HG02973 (cell line): Measurements from ENCODE around the gene RARA.
"Not testable (repeated sequence)": the region's sequence is repeated elsewhere in the genome, so short reads cannot be mapped to it uniquely, and the experiment has no call there.

Source experiments
- ATAC-seq: cut with Tn5 transposase; IDR thresholded peaks from one replicate; pipeline ENCODE4 v1.9.1; 2021; ENCODE audit warnings: moderate library complexity; ENCODE audit not compliant: unreplicated experiment

The RARA gene

GRCh38 chr17:40297511-40297910, 11.5 kb upstream of the RARA start:
- no peak for ATAC-seq

GRCh38 chr17:40298726-40299125, 10.3 kb upstream of the RARA start:
- ATAC-seq: no peak

GRCh38 chr17:40299159-40299757, 9.7 kb upstream of the RARA start:
- not testable (repeated sequence) for ATAC-seq

- ATAC-seq: no peak
Measured at GRCh38 chr17:40301315-40301714, 7.7 kb upstream of the RARA start.

GRCh38 chr17:40303009-40303657, 5.8 kb upstream of the RARA start:
- ATAC-seq: no peak

GRCh38 chr17:40303708-40304551, 5.0 kb upstream of the RARA start:
- no peak for ATAC-seq

- ATAC-seq: not testable (repeated sequence)
Measured at GRCh38 chr17:40304552-40304863, 4.5 kb upstream of the RARA start.

GRCh38 chr17:40304866-40305265, 4.1 kb upstream of the RARA start:
- not testable (repeated sequence) for ATAC-seq

- no peak for ATAC-seq
Measured at GRCh38 chr17:40306395-40306794, 2.6 kb upstream of the RARA start.

- ATAC-seq: no peak
Measured at GRCh38 chr17:40307001-40307730, 1.8 kb upstream of the RARA start.

GRCh38 chr17:40307740-40308239, 1.2 kb upstream of the RARA start:
- no peak for ATAC-seq

- ATAC-seq: no peak
Measured at GRCh38 chr17:40309949-40310510, 1.1 kb downstream of the RARA start.

GRCh38 chr17:40310882-40311391, 2.0 kb downstream of the RARA start:
- ATAC-seq: no peak

GRCh38 chr17:40311575-40311974, 2.6 kb downstream of the RARA start:
- ATAC-seq: no peak

- no peak for ATAC-seq
Measured at GRCh38 chr17:40312131-40312731, 3.3 kb downstream of the RARA start.

- ATAC-seq: no peak
Measured at GRCh38 chr17:40312893-40313667, 4.1 kb downstream of the RARA start.

GRCh38 chr17:40313668-40314583, 4.9 kb downstream of the RARA start:
- no peak for ATAC-seq

GRCh38 chr17:40314584-40314956, 5.6 kb downstream of the RARA start:
- no peak for ATAC-seq

- no peak for ATAC-seq
Measured at GRCh38 chr17:40315206-40315605, 6.2 kb downstream of the RARA start.
